Astrocyte (in vitro differentiated cells and primary cell): ENCODE measurements around the gene CFI.

ENCODE experiments used
- EZH2 ChIP-seq: IDR thresholded peaks from 2 replicates; pipeline ENCODE4 v1.6.1; 2012; ENCODE audit warnings: mild to moderate bottlenecking, low read length, inconsistent platforms; ENCODE audit not compliant: insufficient read depth
- TF ChIP-seq, protein P1 (sequence below): IDR thresholded peaks from 2 replicates; pipeline ENCODE4 v1.5.1; 2011; ENCODE audit warnings: low read depth, mild to moderate bottlenecking, inconsistent platforms, low read length, moderate library complexity; ENCODE audit not compliant: insufficient read depth

DNA sequence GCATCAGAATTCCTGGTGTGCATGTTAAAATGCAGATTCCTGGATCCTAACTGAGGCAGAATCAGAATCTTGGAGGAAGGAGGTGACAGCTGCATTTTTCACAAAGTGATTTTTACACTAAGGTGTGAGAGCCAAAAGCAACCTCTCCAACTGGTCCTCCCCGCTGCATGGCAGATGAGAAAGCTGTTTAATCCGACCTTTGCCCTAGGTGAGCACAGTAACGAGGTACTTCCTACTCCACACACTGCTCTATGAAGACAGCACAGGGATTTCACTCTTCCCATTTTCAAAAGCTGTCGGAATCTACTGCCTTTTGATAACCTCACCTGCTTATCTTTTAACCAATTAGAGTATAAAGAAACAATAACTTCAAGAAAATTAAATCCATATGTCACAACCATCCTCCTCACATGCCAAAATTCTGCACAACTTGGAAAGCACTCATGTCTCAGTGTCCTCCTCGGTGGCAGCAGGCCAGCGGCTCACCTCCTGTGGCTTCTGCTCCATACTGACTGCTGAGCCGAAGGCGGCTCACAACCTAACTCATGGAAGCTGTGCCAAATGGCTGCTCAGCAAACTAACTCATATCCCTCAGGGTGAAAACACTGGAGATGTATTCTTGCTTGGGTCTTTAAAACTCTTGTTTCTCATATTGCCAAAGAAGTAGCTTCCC lies 102.1 kb downstream of the CFI start:
- TF ChIP-seq, protein P1, sequence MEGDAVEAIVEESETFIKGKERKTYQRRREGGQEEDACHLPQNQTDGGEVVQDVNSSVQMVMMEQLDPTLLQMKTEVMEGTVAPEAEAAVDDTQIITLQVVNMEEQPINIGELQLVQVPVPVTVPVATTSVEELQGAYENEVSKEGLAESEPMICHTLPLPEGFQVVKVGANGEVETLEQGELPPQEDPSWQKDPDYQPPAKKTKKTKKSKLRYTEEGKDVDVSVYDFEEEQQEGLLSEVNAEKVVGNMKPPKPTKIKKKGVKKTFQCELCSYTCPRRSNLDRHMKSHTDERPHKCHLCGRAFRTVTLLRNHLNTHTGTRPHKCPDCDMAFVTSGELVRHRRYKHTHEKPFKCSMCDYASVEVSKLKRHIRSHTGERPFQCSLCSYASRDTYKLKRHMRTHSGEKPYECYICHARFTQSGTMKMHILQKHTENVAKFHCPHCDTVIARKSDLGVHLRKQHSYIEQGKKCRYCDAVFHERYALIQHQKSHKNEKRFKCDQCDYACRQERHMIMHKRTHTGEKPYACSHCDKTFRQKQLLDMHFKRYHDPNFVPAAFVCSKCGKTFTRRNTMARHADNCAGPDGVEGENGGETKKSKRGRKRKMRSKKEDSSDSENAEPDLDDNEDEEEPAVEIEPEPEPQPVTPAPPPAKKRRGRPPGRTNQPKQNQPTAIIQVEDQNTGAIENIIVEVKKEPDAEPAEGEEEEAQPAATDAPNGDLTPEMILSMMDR: no peak
- no peak for TF ChIP-seq EZH2
